GM12878 (cell line): ENCODE data around the gene DCK. TPM values are rescaled to one million over a fixed set of nuclear protein-coding genes. Genes with fewer than 3 reads are reported as not detected.

Experiments used
- ATAC-seq: fragments of 200-7000 bp; cut with Tn5 transposase; 3 replicates; pipeline ENCODE4 v1.9.1; 2020; ENCODE audit warnings: mild to moderate bottlenecking, moderate library complexity
- BruUV-seq: library from RNA; stranded (reverse); fragments of 400-500 nt; replicated peaks from 2 replicates; lab custom pipeline; 2021; lab: Mats Ljungman, UMichigan
- CTCF ChIA-PET: fragments of 300-600 bp; sonication (Branson Sonifier 250); formaldehyde crosslinking; extraction: SDS; loops from one replicate; lab custom pipeline; 2021; ENCODE audit warnings: inconsistent platforms; lab: Yijun Ruan, JAX
- POLR2A ChIA-PET: fragments of 350-600 bp; formaldehyde crosslinking; extraction: SDS; loops from one replicate; lab custom pipeline; 2021; ENCODE audit warnings: inconsistent platforms; lab: Charles Lee
- RAD21 ChIA-PET: fragments of 300-600 bp; sonication (Branson Sonifier 250); formaldehyde crosslinking; loops from one replicate; lab custom pipeline; 2023; ENCODE audit warnings: antibody characterized with exemption; ENCODE audit not compliant: unreplicated experiment; lab: Charles Lee
- SMC1A ChIA-PET: fragments of 300-600 bp; sonication (Branson Sonifier 250); formaldehyde crosslinking; loops from one replicate; lab custom pipeline; 2023; ENCODE audit not compliant: unreplicated experiment, uncharacterized antibody; lab: Charles Lee
- DNase-seq: peaks from one replicate; pipeline ENCODE4 v3.0.0-alpha.2; 2011; ENCODE audit warnings: low read depth, low spot score
- FAIRE-seq: peaks from 3 replicates; lab custom pipeline; 2011; peaks lifted over from hg19 to GRCh38; lab: Jason Lieb, UNC
- H2AFZ ChIP-seq: 2 replicates; pipeline ENCODE4 v1.6.0; 2011; ENCODE audit warnings: low read depth, low read length, control low read depth; ENCODE audit not compliant: control insufficient read depth
- H3K27ac ChIP-seq: 2 replicates; pipeline ENCODE4 v1.5.1; 2011; ENCODE audit warnings: control low read depth; ENCODE audit not compliant: control insufficient read depth, insufficient read depth
- H3K27me3 ChIP-seq, 2 experiments: replicated peaks in 1 of 2; 2 replicates each; pipeline versions ENCODE4 v1.6.0 to v1.6.1; 2011; ENCODE audit warnings: low read length in 1 of 2; ENCODE audit not compliant: control insufficient read depth in 2 of 2, insufficient read depth in 2 of 2
- H3K36me3 ChIP-seq, 2 experiments: 2 replicates each; pipeline ENCODE4 v1.5.1; 2011; ENCODE audit warnings: low read length in 1 of 2; ENCODE audit not compliant: control insufficient read depth in 2 of 2, insufficient read depth in 2 of 2
- H3K4me1 ChIP-seq: 2 replicates; pipeline ENCODE4 v1.6.1; 2011; ENCODE audit warnings: mild to moderate bottlenecking, low read length, moderate library complexity, mixed read lengths; ENCODE audit not compliant: control insufficient read depth, insufficient read depth
- H3K4me2 ChIP-seq: 2 replicates; pipeline ENCODE4 v1.6.0; 2011; ENCODE audit warnings: control low read depth; ENCODE audit not compliant: control insufficient read depth, insufficient read depth
- H3K4me3 ChIP-seq: fragments of 200-600 bp; sonication (generic); 2 replicates; pipeline ENCODE4 v1.5.1; 2016
- H3K79me2 ChIP-seq: 2 replicates; pipeline ENCODE4 v1.6.0; 2011; ENCODE audit warnings: low read length; ENCODE audit not compliant: control insufficient read depth, insufficient read depth
- H3K9ac ChIP-seq: 2 replicates; pipeline ENCODE4 v1.8.0; 2011; ENCODE audit warnings: low read length, control low read depth, mixed read lengths; ENCODE audit not compliant: control insufficient read depth, insufficient read depth
- H3K9me3 ChIP-seq: replicated peaks from 3 replicates; pipeline ENCODE4 v1.5.1; 2011; ENCODE audit warnings: mild to moderate bottlenecking, low read length; ENCODE audit not compliant: control insufficient read depth, insufficient read depth
- H4K20me1 ChIP-seq: 2 replicates; pipeline ENCODE4 v1.6.0; 2011; ENCODE audit not compliant: control insufficient read depth, insufficient read depth
- ASH2L ChIP-seq: fragments of 300-600, 200-600 bp; sonication (generic); IDR thresholded peaks from 2 replicates; pipeline ENCODE4 v1.6.1; 2017; ENCODE audit warnings: low read depth, mild to moderate bottlenecking, borderline replicate concordance
- BHLHE40 ChIP-seq, 2 experiments: fragments of 450-650 bp in 1 of 2; IDR thresholded peaks; 2 replicates each; pipeline ENCODE4 v1.6.1; 2011 to 2017; ENCODE audit warnings: low read depth in 2 of 2, borderline replicate concordance in 1 of 2, improper control_type of control experiment in 1 of 2, low read length in 1 of 2, mild to moderate bottlenecking in 1 of 2
- ESRRA ChIP-seq: IDR thresholded peaks from 2 replicates; pipeline ENCODE4 v1.6.1; 2012; ENCODE audit warnings: mild to moderate bottlenecking, low read length, improper control_type of control experiment
- HDGF ChIP-seq: fragments of 450-650 bp; IDR thresholded peaks from 2 replicates; pipeline ENCODE4 v1.6.1; 2016; ENCODE audit warnings: antibody characterized with exemption
- IKZF2 ChIP-seq, 2 experiments: fragments of 450-650 bp; IDR thresholded peaks; 2 replicates each; pipeline ENCODE4 v1.6.1; 2017; ENCODE audit warnings: mild to moderate bottlenecking in 2 of 2, moderate library complexity in 2 of 2
- WGBS: methylation state at CpG from one replicate; pipeline ENCODE4 v1.1.6; 2016; ENCODE audit warnings: low lambda C conversion rate; ENCODE audit not compliant: insufficient replicate concordance, insufficient coverage; ENCODE audit errors: missing lambda C conversion rate; 5-methylcytosine and 5-hydroxymethylcytosine counted together
- in situ Hi-C: fragments of 300-500 bp; cut with MboI; formaldehyde crosslinking; loops from 9 replicates; pipeline ENCODE4 v1.14.3; 2018; ENCODE audit warnings: mixed read lengths
- intact Hi-C: fragments of 100-400 bp; cut with micrococcal nuclease; formaldehyde crosslinking; loops from one replicate; pipeline ENCODE4 v1.14.2; 2022; ENCODE audit not compliant: unreplicated experiment
- polyA plus RNA-seq, 11 experiments: library from polyadenylated mRNA; depleted of rRNA in 4 of 11; unstranded in 6 of 11; stranded (reverse) in 5 of 11; fragments of >200 nt; fragmentation: Nextera tagmentation in 4 of 11; fragmentation: Illumina TruSeq in 1 of 11; extraction: Ambion mirVana in 4 of 11; extraction: Trizol in 1 of 11; gene quantifications; 1 replicate in 1 of 11; 2 replicates in 10 of 11; pipeline versions ENCODE4 v1.2.1 to v1.2.3, GENCODE V29; 2011 to 2016; ENCODE audit warnings: inconsistent platforms in 2 of 11, missing spikeins in 2 of 11, low read depth in 1 of 11
- total RNA-seq, 4 experiments: library from RNA; depleted of rRNA in 3 of 4; stranded (reverse); fragments of >200 nt in 3 of 4; fragmentation: Illumina TruSeq in 1 of 4; extraction: Trizol in 1 of 4; gene quantifications; 2 replicates each; pipeline versions ENCODE4 v1.2.1 to v1.2.3, GENCODE V29; 2013 to 2021
- TF ChIP-seq, protein P1 (sequence below): IDR thresholded peaks from 2 replicates; pipeline ENCODE4 v1.6.1; 2012; ENCODE audit warnings: low read length, inconsistent platforms

DCK gene
- total and polyA plus RNA-seq, 10 of the 15 experiments (the other 5 are each of a cell fraction or from before 2014, with no cell fraction given) = 20.0 to 69.4 (median 26.2) TPM

DNA sequence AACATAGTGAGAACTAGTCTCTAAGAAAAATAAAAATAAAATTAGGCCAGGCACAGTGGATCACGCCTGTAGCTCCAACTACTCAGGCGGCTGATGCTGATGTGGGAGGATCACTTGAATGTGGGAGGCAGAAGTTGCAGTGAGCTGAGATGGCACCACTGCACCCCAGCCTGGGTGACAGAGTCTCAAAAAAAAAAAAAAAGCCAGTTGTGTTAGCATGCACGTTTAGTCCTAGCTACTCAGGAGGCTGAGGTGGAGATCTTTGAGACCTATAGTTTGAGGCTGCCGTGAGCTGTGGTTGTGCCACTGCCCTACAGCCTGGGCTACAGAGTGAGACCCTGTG is 2.5 kb downstream of the DCK start:
- peaks cover 1% of the 10 kb centered on the region; the same call in 2 of the 3 replicates for H3K9me3 ChIP-seq
- H3K79me2 ChIP-seq = peaks cover 72% of the 10 kb centered on the region
- 0 out of 2 replicates have a peak, but pooled peaks cover 3% of the 10 kb centered on the region for H3K4me1 ChIP-seq
- peak overlapping the region; percentile 95 for H3K4me3 ChIP-seq
- WGBS = 70% methylated on average over 4 of the region's 4 CpGs
- ATAC-seq (peak; percentile 9), DNase-seq (no peak), FAIRE-seq (no peak)
- peak overlapping the region; percentile 86 for H3K4me2 ChIP-seq
- BruUV-seq = no TSS peak
- no peak overlapping the region for H2AFZ ChIP-seq
- no peaks in the 10 kb centered on the region for H3K27me3 ChIP-seq
- intact Hi-C loops = loop anchor here (10.0 kb wide), 1 partner anchor 311 kb away; the partner anchor contains the start of gene UTP3
- in situ Hi-C loops = no loop called here
- no peaks in the 10 kb centered on the region for H4K20me1 ChIP-seq
- TF ChIP-seq ASH2L (no peak), IKZF2 (IDR thresholded peaks at IDR 0.05) (no peak), ESRRA (no peak), HDGF (no peak), BHLHE40 (IDR thresholded peaks at IDR 0.05; ENCODE audit: borderline replicate concordance in 1 of 2, low read depth in 2 of 2, low read length in 1 of 2) (0 out of 4 replicates have a peak, but pooled peaks of 1 of the 2 experiments have one; percentile 7)
- TF ChIP-seq, protein P1, sequence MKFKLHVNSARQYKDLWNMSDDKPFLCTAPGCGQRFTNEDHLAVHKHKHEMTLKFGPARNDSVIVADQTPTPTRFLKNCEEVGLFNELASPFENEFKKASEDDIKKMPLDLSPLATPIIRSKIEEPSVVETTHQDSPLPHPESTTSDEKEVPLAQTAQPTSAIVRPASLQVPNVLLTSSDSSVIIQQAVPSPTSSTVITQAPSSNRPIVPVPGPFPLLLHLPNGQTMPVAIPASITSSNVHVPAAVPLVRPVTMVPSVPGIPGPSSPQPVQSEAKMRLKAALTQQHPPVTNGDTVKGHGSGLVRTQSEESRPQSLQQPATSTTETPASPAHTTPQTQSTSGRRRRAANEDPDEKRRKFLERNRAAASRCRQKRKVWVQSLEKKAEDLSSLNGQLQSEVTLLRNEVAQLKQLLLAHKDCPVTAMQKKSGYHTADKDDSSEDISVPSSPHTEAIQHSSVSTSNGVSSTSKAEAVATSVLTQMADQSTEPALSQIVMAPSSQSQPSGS = no peak
- ChIA-PET CTCF (interaction anchor here (0.6 to 6.5 kb wide), 6 partner anchors 12 to 344 kb away, joined by 3 to 147 read pairs (median 4); no protein-coding TSS in a partner anchor), POLR2A (interaction anchor here (0.6 to 4.5 kb wide), 8 partner anchors 8 to 1118 kb away, joined by 3 to 37 read pairs (median 4); partner anchors contain the start of gene GRSF1), RAD21 (interaction anchor here (0.9 to 6.3 kb wide), 9 partner anchors 10 to 318 kb away, joined by 3 to 127 read pairs (median 4); partner anchors contain the start of gene MOB1B), SMC1A (interaction anchor here (0.7 to 10.9 kb wide), 14 partner anchors 9 to 344 kb away, joined by 3 to 169 read pairs (median 6); partner anchors contain the start of genes GRSF1 and MOB1B)
- 0 out of 2 replicates have a peak overlapping the region, but pooled peaks have one; percentile 29 for H3K9ac ChIP-seq
- H3K36me3 ChIP-seq = peaks cover 0 to 2% of the 10 kb centered on the region in 2 experiments; a peak in 2 of 4 replicates
- H3K27ac ChIP-seq = no peak overlapping the region
